Stimulated activated CD4-positive, alpha-beta T cell treated with anti-CD3 and anti-CD28 coated beads, TNF-alpha, amount 100 ng/mL, for 4 hours (primary cell): ENCODE measurements around the gene RARA.

Source experiments
- DNase-seq, 3 experiments: peaks; one replicate each; pipeline ENCODE4 v3.0.0-alpha.2; 2020; ENCODE audit warnings: low read depth in 3 of 3

The RARA gene

DNA sequence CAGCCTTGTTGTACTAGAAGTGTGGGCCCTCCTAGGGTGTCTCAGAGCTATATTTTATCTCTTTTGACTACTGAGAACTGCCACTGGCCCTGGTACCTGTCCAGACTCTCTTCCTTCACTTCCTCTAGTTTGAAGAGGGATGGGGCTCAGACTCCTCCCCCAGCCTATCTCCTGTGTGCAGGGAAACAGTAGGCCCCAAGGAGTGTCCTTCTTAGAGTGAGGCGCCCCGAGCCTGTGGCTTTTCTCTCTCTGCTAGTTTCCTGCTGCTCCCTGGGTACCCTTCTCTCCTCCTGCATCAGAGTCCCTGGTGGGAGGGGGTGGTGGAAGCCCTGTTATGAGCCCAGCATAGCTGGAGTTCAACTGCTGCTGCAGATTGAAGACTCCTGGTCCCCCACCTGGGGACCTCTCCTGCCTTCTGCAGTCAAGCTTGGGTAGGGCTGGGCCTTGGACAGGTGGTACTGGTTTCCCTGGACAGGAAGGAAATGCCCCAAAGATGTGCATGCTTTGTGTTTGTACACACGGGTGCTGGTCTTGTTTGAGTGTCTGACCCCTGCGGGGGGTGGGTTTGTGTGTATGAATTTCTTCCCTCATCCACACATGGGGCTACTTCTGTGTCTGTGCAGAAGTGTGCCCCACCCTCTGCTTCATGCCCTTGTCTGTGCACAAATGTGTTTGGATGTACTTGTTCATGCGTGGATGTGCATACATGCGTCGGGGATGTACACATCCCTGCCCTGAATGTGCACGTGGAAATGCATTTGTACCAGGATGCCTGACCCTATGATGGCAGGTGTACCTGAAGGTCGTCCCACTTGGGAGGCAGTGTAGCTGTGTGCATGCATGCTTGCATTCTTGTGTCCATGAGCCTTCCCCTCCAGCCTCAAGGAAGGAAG is 6.9 kb downstream of the RARA start:
- DNase-seq: no peak

DNA sequence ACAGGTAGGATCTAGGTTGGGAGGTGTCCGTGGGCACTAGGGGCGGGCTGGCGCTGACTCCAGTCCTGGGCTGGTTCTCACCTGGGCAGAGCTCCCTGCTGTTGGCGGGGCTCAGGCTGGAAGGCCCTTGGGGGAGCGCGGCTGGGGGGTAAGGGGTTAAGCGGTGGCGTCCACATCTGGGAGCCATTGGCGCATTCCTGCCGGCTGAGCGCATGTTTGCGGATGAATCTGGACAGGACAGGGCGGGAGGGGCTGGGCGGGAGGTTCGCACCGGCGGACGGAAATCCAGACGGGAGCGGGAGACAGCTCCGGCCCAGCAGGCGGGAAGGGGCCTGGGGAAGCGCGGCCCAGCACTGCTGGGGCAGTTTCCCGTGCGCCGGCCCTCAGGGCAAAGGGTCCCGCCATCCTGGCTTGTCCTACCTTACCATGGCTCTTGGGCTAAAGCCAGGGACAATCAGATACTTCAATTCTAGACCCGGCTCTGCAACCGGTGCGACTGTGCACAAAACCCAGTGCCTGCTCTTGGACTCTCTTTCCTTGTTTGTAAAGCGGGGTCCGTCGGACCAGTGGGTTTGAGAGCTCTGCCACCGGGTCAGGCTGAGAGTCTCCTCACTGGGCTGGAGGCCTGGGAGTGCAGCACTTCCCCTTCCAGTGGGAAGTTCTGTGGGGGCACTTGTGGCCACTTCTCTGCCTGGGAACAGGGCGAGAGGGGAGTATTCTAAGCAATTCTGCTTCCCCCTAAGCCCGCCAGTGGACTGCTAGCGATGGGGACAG is 7.8 kb downstream of the RARA start:
- no peak for DNase-seq

DNA sequence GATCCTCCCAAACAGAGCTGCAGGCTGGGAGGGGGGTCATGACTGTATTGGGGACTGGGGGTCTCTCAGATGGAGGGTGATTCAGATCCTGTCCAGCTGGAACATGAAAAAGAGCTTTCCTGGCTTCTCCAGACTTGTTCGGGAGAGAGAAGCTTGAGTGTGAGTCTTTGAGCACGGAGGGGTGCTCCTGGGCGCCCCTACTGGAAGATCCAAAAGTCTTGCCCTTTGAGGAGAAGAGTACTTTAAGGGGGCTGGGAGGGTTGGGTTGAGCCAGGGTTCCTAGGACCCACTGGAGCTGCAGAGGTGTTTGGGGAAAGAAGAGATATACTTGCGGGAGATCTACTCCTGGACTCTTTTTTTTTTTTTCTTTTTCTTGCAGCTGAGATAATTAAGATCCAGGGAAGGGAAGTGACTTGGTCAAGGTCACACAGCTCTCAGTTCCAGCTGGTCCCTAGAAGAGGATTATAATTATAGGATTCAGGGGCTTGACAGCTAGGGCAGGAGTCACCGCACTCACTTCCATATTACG is 8.4 kb downstream of the RARA start:
- DNase-seq: no peak

DNA sequence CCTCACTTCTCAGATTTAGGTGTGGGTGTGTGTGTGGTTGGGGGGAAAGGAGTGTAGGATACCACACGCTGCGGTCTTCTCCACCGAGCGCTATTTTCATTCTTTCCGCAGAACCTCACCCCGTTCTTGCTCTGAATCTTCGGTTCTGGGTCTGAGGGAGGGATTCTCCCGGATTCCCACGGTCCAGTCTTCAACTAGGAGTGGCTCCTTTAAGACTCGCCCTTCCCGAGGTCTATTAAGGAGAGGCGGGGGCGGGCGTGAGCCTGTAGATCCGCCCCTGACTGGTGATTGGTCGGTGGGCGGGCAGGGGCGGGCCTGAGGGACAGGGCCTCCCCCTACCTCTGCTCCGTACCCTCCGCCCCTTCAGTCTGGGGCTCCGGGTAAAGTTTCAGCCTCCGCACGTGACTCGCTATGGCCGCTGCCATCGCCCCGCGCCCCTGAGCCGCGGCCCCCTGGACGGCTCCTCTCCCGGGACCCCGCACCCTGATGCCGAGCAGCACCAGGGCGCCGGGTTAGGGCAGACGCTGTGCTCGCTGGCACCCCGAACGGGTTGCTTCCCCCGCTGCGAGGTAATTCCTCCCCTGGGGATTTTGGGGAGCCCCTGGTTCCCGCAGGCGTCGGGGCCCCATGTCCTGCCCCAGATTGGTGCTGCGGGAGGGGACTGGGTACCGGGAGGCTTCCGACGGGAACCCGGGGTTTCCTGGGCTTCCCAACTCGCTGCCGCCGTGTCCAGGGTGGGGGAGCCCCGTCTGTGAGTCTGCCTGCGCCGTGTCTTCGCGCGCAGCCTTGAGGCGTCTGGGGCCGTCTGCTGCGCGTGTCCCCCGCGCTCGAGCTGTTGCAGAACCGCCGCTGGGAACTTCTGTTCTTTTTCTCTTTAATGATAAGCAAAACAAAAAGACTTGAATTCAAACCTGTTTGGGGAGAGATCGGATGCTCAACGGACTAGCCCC is 9.2 kb downstream of the RARA start:
- DNase-seq: peak; percentile 87 to 88 (median 87)

DNA sequence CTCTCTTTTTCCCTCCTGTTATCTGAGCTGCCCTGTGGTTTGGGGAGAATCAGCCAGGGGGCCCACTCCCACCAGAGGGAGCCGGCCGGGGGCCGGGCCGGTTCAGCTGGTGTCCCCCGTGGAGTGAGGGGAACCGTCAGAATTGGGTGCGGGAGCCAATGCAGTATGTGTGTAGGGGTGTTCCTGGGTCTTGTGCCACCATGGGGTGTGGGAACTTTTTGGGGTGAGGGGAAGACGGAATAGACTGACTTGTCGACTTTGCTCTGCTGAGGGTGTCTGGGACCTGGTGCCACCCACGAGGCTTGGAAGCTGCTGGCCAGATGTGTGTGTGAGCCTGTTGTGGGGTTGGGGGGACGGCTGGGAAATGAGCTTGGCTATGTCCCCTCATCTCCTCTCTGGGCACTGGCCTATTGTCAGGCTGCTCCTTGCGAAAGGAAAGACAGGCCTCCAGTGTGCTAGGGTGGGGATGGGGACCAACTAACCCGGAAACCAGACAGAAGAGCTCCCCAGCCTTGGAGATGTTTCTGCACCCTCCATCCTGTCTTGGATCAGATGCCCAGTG is 9.9 kb downstream of the RARA start:
- DNase-seq: no peak

DNA sequence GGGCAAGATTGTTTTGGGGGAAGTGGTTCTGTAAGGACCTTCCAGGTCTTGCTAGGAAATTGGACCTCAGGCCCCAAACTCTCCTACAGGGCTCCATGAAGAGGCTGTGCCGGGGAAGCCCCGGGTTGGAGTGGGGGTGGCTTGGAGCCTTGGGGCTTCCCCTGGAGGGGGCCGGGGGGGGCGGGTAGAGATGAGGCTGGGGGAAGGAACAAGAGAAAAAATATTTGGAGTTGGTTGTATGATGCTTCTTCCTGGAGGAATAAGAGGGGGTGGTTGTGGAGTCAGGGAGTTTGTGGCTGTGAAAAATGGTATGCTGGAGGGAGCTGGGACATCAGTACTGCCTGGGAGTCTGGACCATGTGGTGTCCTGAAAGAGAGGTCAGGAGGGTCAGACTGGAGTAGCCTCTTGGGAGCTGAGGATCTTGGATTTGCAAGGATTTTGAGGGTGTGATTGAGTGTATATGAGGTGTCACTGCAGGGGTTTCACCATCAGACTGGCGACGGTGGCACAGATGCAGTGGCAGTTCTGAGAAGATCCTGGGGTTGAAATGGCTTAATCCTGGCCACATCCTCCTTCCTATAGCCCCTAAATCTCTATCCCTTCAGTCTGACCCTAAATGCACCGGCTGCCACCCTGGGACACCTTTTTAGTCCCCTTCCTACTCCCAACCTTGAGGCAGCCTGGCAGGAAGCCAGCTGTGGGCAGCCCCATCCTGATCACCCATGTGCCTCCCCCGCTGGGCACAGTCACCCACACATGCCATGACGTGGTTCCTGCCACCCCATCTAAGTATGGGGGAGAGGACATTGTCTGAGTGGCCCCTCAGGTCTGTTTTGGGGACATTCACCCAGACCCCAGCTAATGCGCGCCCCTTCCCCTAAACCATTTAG is 10.9 kb downstream of the RARA start:
- peak in 2 of 3 experiments; percentile 72 to 78 for DNase-seq

DNA sequence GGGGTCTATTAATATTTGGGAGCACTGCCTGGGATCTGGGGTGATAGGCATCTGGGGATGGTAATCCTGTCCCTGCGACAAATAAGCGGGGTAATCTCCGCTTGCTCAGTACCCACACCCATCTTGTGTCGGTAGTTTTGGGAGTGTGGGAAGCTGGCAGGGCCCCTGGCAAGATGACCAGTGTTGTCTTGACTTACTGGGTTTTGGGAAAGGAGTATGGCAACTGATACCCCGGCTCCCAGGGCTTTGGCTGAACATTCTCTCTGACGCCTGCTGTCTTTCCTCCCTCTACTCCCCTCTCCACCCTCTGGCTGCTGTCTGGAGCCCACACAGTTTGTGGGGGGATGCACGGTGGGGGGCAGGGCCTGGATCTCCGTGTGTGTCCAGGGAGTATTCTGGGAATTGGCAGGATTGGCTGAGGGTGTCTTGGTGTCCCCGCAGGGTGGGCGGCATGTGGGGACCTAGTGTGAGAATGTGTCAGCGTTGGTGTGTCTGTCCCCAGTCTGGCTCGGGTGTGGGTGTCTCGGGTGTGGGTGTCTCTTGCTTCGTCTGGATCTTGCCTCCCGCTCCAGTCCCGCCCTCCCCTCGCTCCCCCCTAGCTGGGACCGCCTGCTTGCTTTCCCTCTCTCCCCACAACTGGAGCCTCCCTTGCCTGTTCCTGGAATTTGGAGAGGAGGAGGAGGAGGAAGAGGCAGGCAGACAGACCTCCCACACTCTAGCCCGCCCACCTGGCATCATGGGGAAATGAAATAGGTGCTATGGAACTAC is 12.0 kb downstream of the RARA start:
- peak in 1 of 3 experiments; percentile 62 for DNase-seq

DNA sequence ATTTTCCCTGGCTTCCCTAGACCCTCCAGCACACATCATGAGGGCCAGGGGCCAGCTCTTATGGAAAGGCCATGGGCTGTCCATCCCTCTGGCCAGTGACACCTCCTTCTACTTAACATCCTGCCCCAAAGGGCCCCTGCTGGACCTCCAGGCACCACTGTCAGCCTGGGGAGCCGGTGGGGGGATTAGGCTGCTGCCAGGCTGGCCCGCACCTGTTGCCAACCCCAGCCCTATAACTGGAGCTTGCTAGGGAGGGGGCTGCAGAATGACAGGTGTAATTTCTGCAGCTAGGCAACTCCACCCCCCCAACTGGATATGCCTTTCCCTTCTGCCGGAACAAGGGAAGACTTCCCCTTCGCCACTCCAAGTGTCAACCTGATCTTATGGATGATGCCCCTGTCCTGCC is 12.5 kb downstream of the RARA start:
- DNase-seq: no peak

DNA sequence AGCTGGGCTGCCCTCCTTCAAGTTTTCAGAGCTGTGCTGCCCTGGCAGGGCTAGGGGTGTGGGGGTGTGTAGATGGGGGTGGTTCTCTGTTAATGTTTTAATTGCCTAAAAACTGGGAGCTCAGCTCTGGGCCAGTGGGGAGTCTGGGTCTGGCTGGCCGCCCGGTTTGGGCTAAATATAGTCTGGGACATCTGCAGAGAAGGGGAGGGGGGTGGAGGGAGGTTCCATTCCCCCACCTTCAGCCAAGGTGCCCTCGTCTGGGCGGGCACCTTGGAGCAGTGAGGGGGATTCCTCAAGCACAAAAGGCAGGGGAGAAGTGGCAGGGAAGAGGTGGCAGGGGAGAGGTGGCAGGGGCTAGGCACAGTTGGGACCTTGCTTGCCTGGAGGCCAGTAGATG is 13.0 kb downstream of the RARA start:
- DNase-seq: no peak

DNA sequence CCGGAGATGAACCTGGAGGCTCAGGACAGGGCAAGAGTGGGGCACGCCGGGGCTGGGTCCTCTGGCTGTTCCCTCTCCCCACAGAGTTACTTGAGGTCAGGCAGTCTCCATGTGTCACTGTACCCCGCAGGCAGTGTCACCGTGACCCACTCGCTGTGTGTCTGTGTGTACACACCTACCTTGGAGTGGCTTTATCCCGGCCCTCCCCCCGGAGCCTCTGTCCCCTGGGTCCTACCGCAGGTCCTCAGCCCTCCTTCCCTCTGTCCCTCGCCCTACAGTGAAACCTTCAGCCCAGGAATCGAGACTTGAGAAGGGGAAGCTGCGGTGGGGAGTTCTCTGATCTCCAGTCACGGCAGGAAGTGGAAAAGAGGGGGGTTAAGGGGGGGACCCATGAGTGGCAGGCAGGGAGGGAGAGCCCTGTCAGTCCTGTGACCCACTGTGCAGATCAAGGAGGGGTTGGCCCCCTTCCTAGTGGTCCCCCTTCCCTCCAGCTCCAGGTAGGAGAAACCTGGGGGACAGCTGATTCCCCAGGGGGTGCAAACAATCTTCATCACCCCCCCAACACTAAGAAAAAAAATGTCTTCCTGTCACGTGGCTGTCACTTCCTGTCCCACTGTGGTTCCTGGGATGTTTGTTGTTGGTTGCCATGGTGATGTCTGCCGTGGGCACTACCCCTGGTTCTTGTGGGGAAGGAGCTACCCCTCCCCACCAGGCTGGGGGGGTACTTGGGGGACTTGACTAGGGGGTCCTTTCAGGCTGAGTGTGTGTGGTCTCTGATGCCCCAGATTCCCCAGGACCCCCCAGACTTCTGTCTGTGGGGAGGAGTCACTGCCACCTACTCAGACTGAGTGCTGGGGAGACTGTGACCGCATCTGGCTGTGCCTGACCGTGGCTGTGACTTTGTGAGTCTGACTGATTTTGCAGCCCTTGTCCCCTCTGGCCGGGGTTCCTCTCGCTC is 13.7 kb downstream of the RARA start:
- peak in 2 of 3 experiments; percentile 68 to 71 for DNase-seq

DNA sequence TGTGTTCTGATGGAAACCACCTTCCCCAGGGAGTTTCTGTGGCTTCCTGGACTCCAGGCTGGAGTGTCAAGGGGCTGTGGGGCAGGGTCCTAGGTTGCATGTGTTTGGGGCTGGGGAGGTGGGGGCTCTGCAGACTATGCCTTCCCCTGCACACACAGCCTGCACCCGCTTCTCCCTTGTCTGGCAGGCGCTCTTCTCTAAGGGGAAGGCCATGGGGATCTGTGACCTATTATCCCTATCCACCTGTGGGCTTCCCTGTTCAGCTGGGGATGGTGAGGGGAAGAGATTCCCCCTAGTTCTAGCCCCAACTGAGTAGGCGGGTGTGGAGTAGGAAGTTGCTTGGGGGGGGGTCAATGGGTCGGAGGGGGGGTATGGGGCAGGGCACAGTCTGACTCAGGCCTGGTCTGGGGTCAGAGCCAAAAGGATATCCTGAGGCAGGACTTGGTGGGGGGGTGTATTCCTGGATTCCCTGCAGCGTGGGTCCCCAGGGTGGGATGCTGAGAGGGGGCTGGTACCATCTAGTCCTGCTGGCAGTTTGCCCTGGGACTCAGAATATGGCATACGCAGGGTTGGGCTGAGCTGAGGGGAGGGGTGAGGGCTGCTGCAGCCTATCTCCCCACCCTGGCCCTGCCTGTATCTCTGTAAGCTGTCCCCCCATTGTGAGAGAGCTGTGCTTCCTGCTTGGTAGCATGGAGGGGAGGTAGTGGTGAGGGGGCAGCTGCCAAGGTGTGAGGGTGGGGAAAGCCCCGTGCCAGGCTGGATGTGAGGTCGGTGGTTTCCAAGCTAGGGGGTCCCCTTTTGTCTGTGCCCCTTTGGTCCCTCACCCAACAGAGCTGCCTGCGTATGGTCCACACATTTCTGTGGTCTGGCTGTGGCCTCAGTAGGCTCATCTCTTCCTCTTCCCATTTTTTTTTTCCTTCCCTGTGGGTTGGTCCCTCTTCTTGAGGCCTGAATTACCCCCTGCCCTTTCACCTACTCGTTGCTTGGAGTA is 14.7 kb downstream of the RARA start:
- peak in 1 of 3 experiments; percentile 70 for DNase-seq

DNA sequence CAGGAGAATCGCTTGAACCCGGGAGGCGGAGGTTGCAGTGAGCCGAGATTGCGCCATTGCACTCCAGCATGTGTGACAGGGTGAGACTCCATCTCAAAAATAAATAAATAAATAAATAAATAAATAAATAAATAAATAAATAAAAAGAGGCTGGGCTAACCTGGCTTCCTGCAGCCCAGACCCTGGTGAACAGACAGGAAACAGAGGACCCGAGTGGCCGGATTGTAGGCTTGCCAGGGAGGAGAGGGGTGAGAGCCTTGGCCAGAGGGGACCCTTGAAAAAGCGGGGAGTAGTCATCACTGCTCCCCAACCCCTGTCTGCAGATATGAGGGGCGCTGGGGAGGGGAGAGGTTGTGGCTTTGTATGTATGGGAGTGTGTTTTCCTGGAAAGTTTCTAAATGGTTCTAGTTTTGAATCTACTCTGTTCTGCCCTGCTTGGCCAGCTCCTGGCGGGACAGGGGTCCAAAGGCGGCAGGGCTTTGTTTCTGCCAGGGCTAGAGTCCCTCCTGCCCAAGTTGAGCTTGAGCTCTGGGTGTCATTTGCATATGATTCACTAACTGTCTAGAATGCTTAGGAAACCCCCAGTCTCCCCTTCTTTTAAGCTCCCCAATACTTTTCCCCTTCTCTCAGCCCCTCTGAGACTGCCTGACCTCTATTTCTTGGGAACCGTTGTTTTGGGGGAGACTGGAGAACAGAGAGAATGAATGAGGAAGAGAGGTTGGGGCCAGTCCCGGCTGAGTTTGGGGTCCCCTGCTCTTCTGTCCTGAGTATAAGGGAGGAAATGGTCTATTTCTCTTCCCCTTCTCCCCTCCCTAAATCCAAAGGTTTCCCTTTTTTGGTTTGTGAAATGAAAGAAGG is 16.4 kb downstream of the RARA start:
- DNase-seq: no peak

DNA sequence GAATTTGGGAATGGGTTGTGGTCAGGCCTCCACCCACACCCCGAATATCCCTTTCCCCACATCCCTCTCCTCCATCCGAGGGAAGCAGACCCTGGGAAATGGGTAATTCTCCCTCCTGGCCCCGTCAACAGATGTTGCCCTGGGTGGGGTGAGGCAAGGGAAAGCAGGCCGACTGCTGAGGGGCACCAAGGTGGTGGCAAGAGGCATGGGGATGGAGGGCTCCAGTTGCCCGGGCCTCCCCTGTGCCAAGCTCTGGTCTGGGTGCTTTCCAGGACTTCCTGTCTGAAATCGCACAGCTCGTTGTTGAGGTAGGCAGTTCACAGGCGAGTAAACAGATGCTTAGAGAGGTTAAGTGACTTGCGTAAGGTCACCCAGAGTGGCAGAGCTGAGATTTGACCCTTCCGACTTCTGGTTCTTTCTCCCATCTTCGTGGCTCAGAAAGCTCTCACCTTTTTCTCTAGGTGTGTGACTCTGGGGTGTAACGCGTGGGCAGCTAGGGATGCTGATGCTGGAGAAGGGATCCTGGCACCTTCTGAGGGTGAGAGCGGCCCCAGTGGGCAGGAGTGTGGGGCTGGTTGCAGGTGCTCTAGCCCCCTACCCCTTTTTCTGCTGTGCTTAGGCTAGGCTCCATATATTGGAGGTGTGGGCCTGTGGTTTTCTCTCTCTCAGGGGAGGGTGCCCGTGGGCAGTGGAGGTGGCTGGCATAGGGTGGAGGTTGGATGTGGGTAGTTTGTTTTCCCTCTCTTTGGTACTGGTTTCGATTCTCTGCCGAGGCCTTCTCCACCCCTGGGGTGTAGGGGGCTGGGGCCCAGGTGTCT is 17.2 kb downstream of the RARA start:
- DNase-seq: no peak

DNA sequence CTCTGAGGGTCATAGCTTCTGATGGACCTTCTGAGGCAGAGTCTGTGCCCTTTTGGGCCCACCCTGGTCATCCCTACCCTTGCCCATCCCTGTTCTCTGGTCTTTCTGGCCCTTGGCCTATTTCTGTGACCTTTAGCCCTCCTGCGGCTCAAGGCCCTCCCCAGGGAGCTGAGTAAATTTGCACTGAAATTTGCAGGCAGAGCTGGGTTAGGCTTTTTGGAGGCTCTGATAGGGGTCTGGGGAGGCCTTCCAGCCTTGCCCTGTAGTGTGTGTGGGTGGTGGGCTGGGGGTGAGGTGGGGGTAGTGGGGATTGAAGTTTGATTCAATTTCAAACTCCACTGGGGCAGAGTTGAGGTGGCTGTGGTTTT is 17.8 kb downstream of the RARA start:
- no peak for DNase-seq

DNA sequence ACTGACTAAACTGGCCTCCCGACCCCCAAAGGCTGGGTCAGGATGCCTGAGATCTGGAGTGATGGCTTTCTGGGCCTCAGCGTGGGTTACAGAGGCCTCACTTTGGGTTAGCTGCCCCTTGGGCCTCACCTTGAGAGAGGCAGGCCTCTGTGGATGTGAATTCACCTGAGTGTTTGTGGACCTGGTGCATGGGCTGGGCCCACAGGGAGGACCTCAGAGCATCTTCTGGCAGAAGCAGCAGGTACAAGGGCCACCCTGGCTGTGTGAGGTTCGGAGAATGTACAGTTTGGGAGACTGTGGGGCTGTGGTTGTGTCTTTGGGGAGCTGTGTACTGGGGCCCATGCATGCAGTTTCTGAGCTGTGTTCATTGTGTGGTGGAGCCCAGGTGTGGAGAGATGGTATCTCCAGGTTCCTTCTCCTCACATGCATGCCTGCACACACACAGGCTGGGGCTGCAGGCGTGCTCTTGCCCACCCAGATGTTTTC is 18.3 kb downstream of the RARA start:
- no peak for DNase-seq
